ENCODE data around the gene GPR108. TPM values are rescaled to one million over a fixed set of nuclear protein-coding genes. Genes with fewer than 3 reads are reported as not detected.

The GPR108 gene
- total and polyA plus RNA-seq, 2 of the 8 experiments (the other 6 are each of a cell fraction or from before 2014, with no cell fraction given): 34.9 to 46.0 TPM

DNA sequence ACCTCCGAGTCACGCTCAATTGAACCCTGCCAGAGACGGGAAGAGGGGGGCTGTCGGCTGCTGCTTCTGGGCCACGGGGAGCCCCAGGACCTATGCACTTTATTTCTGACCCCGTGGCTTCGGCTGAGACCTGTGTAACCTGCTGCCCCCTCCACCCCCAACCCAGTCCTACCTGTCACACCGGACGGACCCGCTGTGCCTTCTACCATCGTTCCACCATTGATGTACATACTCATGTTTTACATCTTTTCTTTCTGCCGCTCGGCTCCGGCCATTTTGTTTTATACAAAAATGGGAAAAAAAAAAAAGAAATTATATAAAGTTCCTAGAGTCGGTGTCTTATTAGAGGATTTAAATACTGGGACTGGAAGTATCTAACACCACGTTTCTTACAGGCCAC lies 13.8 kb upstream of the GPR108 start:
- DNase-seq (ENCODE audit: low read depth in 1 of 2, low spot score in 2 of 2): no peak
- Histone ChIP-seq H2BK12ac (ENCODE audit: low read depth, low read length) (no peak overlapping the region), H3K4ac (replicated peaks; ENCODE audit: insufficient read length, low read depth, low read length) (no peak overlapping the region), H2BK120ac (replicated peaks; ENCODE audit: low read depth, low read length) (no peak overlapping the region), H3K9me3 (ENCODE audit: insufficient read depth in 2 of 2, low read depth in 1 of 2, low read length in 1 of 2) (no peaks in the 10 kb centered on the region), H3K4me1 (replicated peaks in 1 of 4; ENCODE audit: control insufficient read depth in 3 of 4, insufficient read depth in 4 of 4, low read length in 3 of 4) (peaks cover 0 to 7% (median 5%) of the 10 kb centered on the region in 4 experiments; a peak in 6 of 7 replicates), H2BK15ac (ENCODE audit: low read length) (no peak overlapping the region), H4K91ac (replicated peaks; ENCODE audit: insufficient read length, low read length) (no peak overlapping the region), H3K27ac (ENCODE audit: low read depth, low read length) (no peak overlapping the region), H4K20me1 (replicated peaks in 1 of 2; ENCODE audit: control insufficient read depth in 1 of 2, insufficient read depth in 2 of 2, low read length in 2 of 2) (peaks cover 0 to 3% of the 10 kb centered on the region in 2 experiments), H3K14ac (ENCODE audit: insufficient read length) (no peak overlapping the region), H2AK5ac (ENCODE audit: low read depth, low read length) (no peak overlapping the region), H3K79me2 (ENCODE audit: control insufficient read depth in 1 of 2, insufficient read depth in 2 of 2, low read length in 2 of 2) (no peaks in the 10 kb centered on the region), H3K4me2 (ENCODE audit: insufficient read depth in 1 of 2, low read depth in 2 of 2, low read length in 2 of 2) (no peak overlapping the region), H3K27me3 (replicated peaks in 1 of 4; ENCODE audit: control insufficient read depth in 3 of 4, extremely low read depth in 1 of 4, insufficient read depth in 3 of 4, low read length in 3 of 4) (no peaks in the 10 kb centered on the region), H3K56ac (replicated peaks; ENCODE audit: insufficient read length, low read depth, low read length) (no peak overlapping the region), H2BK20ac (ENCODE audit: low read length) (no peak overlapping the region), H4K5ac (ENCODE audit: insufficient read length, low read depth, low read length) (no peak overlapping the region), H2BK5ac (ENCODE audit: low read depth, low read length) (no peak overlapping the region), H2AFZ (ENCODE audit: low read length) (no peak overlapping the region), H3K4me3 (ENCODE audit: extremely low read depth in 1 of 4, insufficient read depth in 2 of 4, low read depth in 3 of 4, low read length in 4 of 4) (no peak overlapping the region), H3K36me3 (ENCODE audit: control insufficient read depth in 2 of 4, insufficient read depth in 4 of 4, low read length in 3 of 4) (peaks cover 18 to 58% (median 35%) of the 10 kb centered on the region in 4 experiments), H3K9ac (replicated peaks in 1 of 4; ENCODE audit: extremely low read depth in 1 of 4, low read depth in 3 of 4, low read length in 3 of 4) (no peak overlapping the region), H3K23me2 (ENCODE audit: low read depth, low read length) (peaks cover 2% of the 10 kb centered on the region; the same call in 1 of the 2 replicates), H4K8ac (ENCODE audit: extremely low read depth, insufficient read depth, low read length) (no peak overlapping the region), H3K18ac (ENCODE audit: extremely low read depth, low read length) (no peak overlapping the region), H3K79me1 (ENCODE audit: low read depth, low read length) (no peaks in the 10 kb centered on the region), H3K23ac (ENCODE audit: insufficient read length) (no peak overlapping the region)
- ChIA-PET CTCF (ENCODE audit: partially characterized antibody) (interaction anchor here (1.3 to 2.7 kb wide), 3 partner anchors 13 to 248 kb away, joined by 3 to 12 read pairs (median 9); partner anchors contain the start of gene GPR108), POLR2A (ENCODE audit: partially characterized antibody) (interaction anchor here (4.4 to 8.0 kb wide), 2 partner anchors 11 to 14 kb away, joined by 53 to 110 read pairs; partner anchors contain the start of genes GPR108, SH2D3A and TRIP10)
- 96% methylated on average over 16 of the region's 16 CpGs; no CpG with 5 or more reads in 1 of the 2 experiments for WGBS, 2 experiments (ENCODE audit: extremely low coverage in 1 of 2, insufficient coverage in 1 of 2, insufficient read length in 1 of 2, insufficient replicate concordance in 2 of 2, low coverage in 1 of 2, low lambda C conversion rate in 2 of 2, missing lambda C conversion rate in 1 of 2)
- no peak for FAIRE-seq
- TF ChIP-seq SUZ12 (IDR thresholded peaks at IDR 0.05; ENCODE audit: low read length) (no peak), POLR2AphosphoS5 (IDR thresholded peaks at IDR 0.05; ENCODE audit: low read depth, low read length) (no peak), YY1 (IDR thresholded peaks at IDR 0.05; ENCODE audit: low read depth, low read length) (no peak), EP300 (IDR thresholded peaks at IDR 0.05; ENCODE audit: borderline replicate concordance in 1 of 2, low read depth in 2 of 2, low read length in 2 of 2) (no peak), TAF7 (optimal IDR thresholded peaks at IDR 0.05; ENCODE audit: borderline replicate concordance, low read depth, low read length) (no peak), CTBP2 (IDR thresholded peaks at IDR 0.05; ENCODE audit: borderline replicate concordance, insufficient read depth, insufficient read length, low read length) (no peak), JUND (IDR thresholded peaks at IDR 0.05; ENCODE audit: low read length) (no peak), CREB1 (IDR thresholded peaks at IDR 0.05) (no peak), SP4 (IDR thresholded peaks at IDR 0.05; ENCODE audit: low read length) (no peak), SIX5 (IDR thresholded peaks at IDR 0.05; ENCODE audit: low read depth, low read length) (no peak), KDM1A (IDR thresholded peaks at IDR 0.05; ENCODE audit: borderline replicate concordance, low read length) (no peak), SIRT6 (IDR thresholded peaks at IDR 0.05; ENCODE audit: low read length) (no peak)
- TF ChIP-seq, protein P1, sequence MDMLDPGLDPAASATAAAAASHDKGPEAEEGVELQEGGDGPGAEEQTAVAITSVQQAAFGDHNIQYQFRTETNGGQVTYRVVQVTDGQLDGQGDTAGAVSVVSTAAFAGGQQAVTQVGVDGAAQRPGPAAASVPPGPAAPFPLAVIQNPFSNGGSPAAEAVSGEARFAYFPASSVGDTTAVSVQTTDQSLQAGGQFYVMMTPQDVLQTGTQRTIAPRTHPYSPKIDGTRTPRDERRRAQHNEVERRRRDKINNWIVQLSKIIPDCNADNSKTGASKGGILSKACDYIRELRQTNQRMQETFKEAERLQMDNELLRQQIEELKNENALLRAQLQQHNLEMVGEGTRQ (IDR thresholded peaks at IDR 0.05; ENCODE audit: low read length): no peak
- TF ChIP-seq, protein P2, sequence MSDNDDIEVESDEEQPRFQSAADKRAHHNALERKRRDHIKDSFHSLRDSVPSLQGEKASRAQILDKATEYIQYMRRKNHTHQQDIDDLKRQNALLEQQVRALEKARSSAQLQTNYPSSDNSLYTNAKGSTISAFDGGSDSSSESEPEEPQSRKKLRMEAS (IDR thresholded peaks at IDR 0.05): no peak
